Loucy (cell line): ENCODE results near the gene CYP2R1.

Experiments
- H2AFZ ChIP-seq: fragments of 200-600 bp; sonication (generic); 2 replicates; pipeline ENCODE4 v1.6.0; 2016; ENCODE audit warnings: antibody characterized with exemption, mild to moderate bottlenecking, low read length, moderate library complexity
- H3F3A ChIP-seq: fragments of 200-600 bp; 2 replicates; pipeline ENCODE4 v1.6.0; 2016; ENCODE audit warnings: antibody characterized with exemption, low read depth, mild to moderate bottlenecking
- H3K27me3 ChIP-seq: fragments of 200-600 bp; sonication (generic); 2 replicates; pipeline ENCODE4 v1.6.1; 2014; ENCODE audit warnings: low read length, mild to moderate bottlenecking; ENCODE audit not compliant: insufficient read depth, poor library complexity, severe bottlenecking
- H3K36me3 ChIP-seq: fragments of 200-600 bp; sonication (generic); 2 replicates; pipeline ENCODE4 v1.6.1; 2016; ENCODE audit warnings: low read length; ENCODE audit not compliant: insufficient read depth
- H3K4me1 ChIP-seq: fragments of 200-600 bp; sonication (generic); 2 replicates; pipeline ENCODE4 v1.5.1; 2014; ENCODE audit warnings: low read length, mild to moderate bottlenecking; ENCODE audit not compliant: insufficient read depth, poor library complexity, severe bottlenecking
- H3K4me2 ChIP-seq: fragments of 200-600 bp; sonication (generic); 2 replicates; pipeline ENCODE4 v1.6.0; 2014; ENCODE audit warnings: antibody characterized with exemption, low read length, low read depth, mild to moderate bottlenecking; ENCODE audit not compliant: poor library complexity, severe bottlenecking
- H3K4me3 ChIP-seq: fragments of 200-600 bp; sonication (generic); 2 replicates; pipeline ENCODE4 v1.5.1; 2014; ENCODE audit warnings: low read length, mild to moderate bottlenecking, mixed read lengths; ENCODE audit not compliant: poor library complexity, severe bottlenecking
- H3K79me2 ChIP-seq: fragments of 200-600 bp; sonication (generic); 2 replicates; pipeline ENCODE4 v1.6.1; 2014; ENCODE audit warnings: low read length; ENCODE audit not compliant: insufficient read depth
- H3K9ac ChIP-seq: fragments of 200-600 bp; sonication (generic); 2 replicates; pipeline ENCODE4 v1.6.0; 2014; ENCODE audit warnings: mild to moderate bottlenecking, low read depth, low read length, moderate library complexity; ENCODE audit not compliant: poor library complexity, severe bottlenecking
- H3K9me2 ChIP-seq: fragments of 200-600 bp; sonication (generic); replicated peaks from 2 replicates; pipeline ENCODE4 v1.6.1; 2016; ENCODE audit warnings: low read depth, low read length, mixed read lengths
- H3K9me3 ChIP-seq: fragments of 200-600 bp; sonication (generic); 2 replicates; pipeline ENCODE4 v1.6.1; 2014; ENCODE audit warnings: mild to moderate bottlenecking, antibody characterized with exemption, low read length, low read depth; ENCODE audit not compliant: insufficient read depth
- H4K20me1 ChIP-seq: fragments of 200-600 bp; sonication (generic); 2 replicates; pipeline ENCODE4 v1.6.0; 2014; ENCODE audit warnings: antibody characterized with exemption, low read length, mild to moderate bottlenecking; ENCODE audit not compliant: insufficient read depth, poor library complexity, severe bottlenecking
- EZH2phosphoT487 ChIP-seq: fragments of 200-600 bp; IDR thresholded peaks from 2 replicates; pipeline ENCODE4 v1.6.1; 2018; ENCODE audit warnings: antibody characterized with exemption, mild to moderate bottlenecking, moderate library complexity, borderline replicate concordance
- TF ChIP-seq, protein P1 (sequence below): fragments of 200-600 bp; sonication (generic); conservative IDR thresholded peaks from 2 replicates; pipeline ENCODE4 v1.5.1; 2014; ENCODE audit warnings: mild to moderate bottlenecking, antibody characterized with exemption, low read length

CYP2R1 gene

DNA sequence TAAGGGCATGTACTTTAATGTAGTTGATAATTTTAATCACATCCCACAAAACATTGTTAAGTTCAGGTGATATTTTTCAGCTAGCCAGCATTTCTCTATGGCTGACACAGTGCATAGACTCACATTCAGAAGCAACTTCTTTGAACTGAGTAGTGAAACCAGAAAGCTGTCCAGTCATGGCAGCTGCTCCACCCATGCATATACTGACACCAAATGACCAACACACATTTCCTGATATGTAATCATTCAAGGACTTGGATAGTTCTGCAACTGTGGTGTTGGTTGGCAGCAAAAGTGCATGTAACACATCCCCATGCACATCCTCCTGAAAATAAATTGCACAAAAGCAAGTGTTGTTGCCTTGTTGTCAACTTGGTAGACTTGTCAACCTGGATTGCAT, 40.4 kb upstream of the CYP2R1 start:
- Histone ChIP-seq H3F3A (no peaks in the 10 kb centered on the region), H3K9me3 (no peaks in the 10 kb centered on the region), H3K4me2 (no peak overlapping the region), H3K79me2 (no peaks in the 10 kb centered on the region), H4K20me1 (no peaks in the 10 kb centered on the region), H3K4me3 (no peak overlapping the region), H3K9ac (no peak overlapping the region), H3K36me3 (no peaks in the 10 kb centered on the region), H3K4me1 (no peaks in the 10 kb centered on the region), H3K9me2 (no peaks in the 10 kb centered on the region; the same call in 1 of the 2 replicates), H2AFZ (no peak overlapping the region), H3K27me3 (no peaks in the 10 kb centered on the region)
- TF ChIP-seq, protein P1, sequence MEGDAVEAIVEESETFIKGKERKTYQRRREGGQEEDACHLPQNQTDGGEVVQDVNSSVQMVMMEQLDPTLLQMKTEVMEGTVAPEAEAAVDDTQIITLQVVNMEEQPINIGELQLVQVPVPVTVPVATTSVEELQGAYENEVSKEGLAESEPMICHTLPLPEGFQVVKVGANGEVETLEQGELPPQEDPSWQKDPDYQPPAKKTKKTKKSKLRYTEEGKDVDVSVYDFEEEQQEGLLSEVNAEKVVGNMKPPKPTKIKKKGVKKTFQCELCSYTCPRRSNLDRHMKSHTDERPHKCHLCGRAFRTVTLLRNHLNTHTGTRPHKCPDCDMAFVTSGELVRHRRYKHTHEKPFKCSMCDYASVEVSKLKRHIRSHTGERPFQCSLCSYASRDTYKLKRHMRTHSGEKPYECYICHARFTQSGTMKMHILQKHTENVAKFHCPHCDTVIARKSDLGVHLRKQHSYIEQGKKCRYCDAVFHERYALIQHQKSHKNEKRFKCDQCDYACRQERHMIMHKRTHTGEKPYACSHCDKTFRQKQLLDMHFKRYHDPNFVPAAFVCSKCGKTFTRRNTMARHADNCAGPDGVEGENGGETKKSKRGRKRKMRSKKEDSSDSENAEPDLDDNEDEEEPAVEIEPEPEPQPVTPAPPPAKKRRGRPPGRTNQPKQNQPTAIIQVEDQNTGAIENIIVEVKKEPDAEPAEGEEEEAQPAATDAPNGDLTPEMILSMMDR, result no peak
- TF ChIP-seq EZH2phosphoT487, result no peak

DNA sequence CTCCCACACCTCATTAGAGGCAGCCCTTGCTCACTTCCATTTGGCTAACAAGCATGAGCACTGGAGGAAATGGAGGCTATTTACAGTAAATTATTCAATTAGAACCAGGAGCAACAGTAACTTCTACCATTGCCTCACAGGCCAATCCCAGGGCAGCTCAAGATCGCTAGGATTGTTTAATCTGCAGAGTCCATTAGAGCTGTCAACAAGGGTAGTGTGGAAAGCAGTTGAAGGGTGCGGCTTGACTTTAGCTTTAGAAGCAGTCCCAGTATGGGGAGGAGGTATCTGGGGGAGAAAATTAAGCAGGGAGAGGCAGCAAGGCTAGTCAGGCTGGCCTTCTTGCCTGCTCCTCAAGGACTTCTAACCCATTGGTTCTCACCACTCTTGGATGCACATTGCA, 38.3 kb upstream of the CYP2R1 start:
- Histone ChIP-seq H2AFZ (no peak overlapping the region), H3K79me2 (no peaks in the 10 kb centered on the region), H3K4me3 (no peak overlapping the region), H4K20me1 (no peaks in the 10 kb centered on the region), H3K9me3 (no peaks in the 10 kb centered on the region), H3K27me3 (no peaks in the 10 kb centered on the region), H3K4me1 (no peaks in the 10 kb centered on the region), H3K9ac (no peak overlapping the region), H3F3A (no peaks in the 10 kb centered on the region), H3K9me2 (no peaks in the 10 kb centered on the region), H3K36me3 (no peaks in the 10 kb centered on the region), H3K4me2 (no peak overlapping the region)
- TF ChIP-seq EZH2phosphoT487, result no peak
- TF ChIP-seq, protein P1, result no peak

- TF ChIP-seq EZH2phosphoT487, result no peak
- TF ChIP-seq, protein P1, result no peak
- Histone ChIP-seq H3K79me2 (no peaks in the 10 kb centered on the region), H4K20me1 (no peaks in the 10 kb centered on the region), H3K9ac (no peak overlapping the region), H3K27me3 (no peaks in the 10 kb centered on the region), H3F3A (no peaks in the 10 kb centered on the region), H3K9me2 (no peaks in the 10 kb centered on the region), H3K4me1 (no peaks in the 10 kb centered on the region), H3K4me2 (no peak overlapping the region), H3K36me3 (no peaks in the 10 kb centered on the region), H2AFZ (no peak overlapping the region), H3K9me3 (no peaks in the 10 kb centered on the region), H3K4me3 (no peak overlapping the region)
These were observed 35.1 kb upstream of the CYP2R1 start for GRCh38 chr11:14927146-14927545.
